Activated gamma-delta T cell (primary cell): ENCODE results near the gene SLIT1.

Source experiments
- DNase-seq: peaks from one replicate; lab custom pipeline; 2025; lab: John Stamatoyannopoulos, UW

SLIT1 gene

GRCh38 chr10:97063983-97064837 is 121.5 kb downstream of the SLIT1 start:
- no peak for DNase-seq

DNA sequence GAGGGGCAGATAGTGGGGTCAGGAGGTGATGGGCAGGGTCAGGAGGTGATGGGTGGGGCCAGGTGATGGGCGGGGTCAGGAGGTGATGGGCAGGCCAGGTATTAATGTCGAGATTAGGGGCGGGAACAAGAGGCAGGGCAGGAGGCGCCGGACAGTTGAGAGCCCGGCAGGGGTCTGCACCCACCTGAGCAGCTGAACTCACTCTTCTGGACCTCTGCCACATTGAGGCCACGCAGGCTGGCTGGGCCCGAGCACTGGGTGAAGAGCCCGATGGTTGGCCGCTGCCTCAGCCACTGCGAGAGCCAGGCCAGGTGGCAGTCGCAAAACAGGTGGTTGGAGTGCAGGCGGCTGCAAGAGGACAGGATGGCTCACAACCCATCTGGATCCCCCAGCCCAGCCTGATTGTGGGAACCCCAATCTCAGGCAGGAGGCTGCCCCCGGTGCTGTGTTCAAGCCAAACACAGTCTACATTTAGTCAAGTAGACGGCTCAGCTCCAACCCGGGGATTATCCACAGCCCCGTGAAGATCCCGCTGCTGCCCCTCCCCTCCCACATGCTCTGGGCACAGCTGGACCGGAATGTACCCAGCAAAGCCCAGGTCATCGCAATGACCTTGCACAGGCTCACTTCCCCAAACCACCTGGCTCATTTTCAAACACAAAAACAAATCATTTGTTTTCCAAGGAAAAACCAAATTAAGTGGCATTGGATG is 122.3 kb downstream of the SLIT1 start:
- no peak for DNase-seq

DNA sequence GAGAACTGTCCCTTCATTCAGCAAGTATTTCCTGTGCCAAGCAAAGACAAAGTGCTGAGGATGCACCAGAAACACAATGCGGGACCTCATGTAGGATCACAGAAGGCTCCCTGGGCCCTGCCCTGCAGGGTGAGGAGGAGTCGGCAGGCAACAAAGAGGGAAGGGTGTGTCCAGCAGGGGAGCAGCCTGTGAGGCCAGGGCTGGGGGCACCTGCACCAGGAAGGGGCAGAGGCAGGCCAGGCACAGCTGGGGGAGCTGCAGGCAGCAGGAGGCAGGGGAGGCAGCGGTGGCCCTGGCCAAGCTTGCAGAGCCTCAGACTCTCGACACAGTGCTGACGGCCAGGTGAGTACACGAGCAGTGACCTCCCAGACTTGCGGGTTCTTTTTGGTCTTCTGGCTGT is 123.3 kb downstream of the SLIT1 start:
- no peak for DNase-seq

GRCh38 chr10:97062046-97062445 is 123.7 kb downstream of the SLIT1 start:
- DNase-seq: no peak

- DNase-seq: no peak
Observed at GRCh38 chr10:97061423-97061822, 124.3 kb downstream of the SLIT1 start.

DNA sequence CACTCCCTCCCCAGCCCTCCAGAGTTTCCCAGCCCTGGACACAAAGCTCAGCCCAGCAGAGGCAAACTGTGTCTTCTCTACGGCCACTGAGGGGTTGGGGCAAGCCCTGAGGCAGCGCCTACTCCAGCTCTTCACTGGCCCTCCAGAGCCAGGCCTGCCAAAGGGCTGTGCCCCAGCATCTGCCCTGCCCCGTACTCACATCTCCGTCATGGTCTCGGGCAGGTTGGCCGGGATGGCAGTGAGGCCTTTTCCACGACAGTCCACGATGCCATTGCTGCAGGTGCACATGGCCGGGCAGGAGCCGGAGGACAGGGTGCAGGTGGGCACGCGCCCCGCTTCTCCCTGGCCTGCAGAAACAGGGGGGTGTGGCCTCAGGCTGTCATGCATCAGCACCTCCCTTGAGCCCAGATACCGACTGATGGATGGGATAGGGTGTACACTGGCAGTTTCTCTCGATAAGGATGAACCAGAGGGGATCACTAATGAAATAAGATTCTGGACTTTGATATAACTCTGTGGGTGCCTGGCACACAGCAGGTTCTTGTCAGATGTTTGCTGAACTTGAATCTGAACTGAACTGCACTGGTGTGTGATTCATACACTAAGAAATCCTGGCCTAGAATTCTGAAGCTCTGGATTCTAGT is 125.2 kb downstream of the SLIT1 start:
- DNase-seq: no peak

GRCh38 chr10:97059872-97060205 is 125.9 kb downstream of the SLIT1 start:
- no peak for DNase-seq

- DNase-seq: no peak
Observed at GRCh38 chr10:97059006-97059871, 126.5 kb downstream of the SLIT1 start.

- DNase-seq: no peak
Observed at GRCh38 chr10:97058521-97058920, 127.2 kb downstream of the SLIT1 start.

GRCh38 chr10:97057491-97058235 is 128.1 kb downstream of the SLIT1 start:
- DNase-seq: no peak

DNA sequence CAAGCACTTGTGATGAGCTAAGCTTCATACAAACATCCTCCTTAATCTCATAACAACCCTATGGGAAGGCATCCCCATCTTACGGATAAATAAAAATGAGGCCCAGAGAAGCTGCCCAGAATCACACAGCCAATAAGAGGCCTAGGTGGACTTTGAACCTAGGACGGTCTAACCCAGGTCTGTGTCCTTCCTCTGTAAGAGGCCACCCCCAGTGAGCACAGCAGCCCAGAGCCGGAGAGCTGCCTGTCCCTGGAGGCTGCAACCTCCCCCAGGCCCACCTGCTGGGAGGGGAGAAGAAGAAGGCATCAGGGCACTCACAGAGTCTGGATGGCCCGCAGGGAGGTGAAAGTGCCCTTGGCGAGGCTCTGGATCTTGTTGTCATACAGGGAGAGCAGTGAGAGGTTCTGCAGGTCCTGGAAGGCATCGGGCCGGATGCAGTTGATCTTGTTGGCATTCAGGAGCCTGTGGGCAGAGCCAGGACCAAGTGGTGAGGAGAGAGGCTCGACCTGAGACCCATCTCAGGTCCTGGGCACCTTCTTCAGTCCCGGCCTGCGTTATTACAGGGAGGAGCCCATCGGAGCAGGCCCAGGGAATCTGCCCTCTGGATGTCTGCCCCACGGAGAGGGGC is 129.6 kb downstream of the SLIT1 start:
- no peak for DNase-seq

DNA sequence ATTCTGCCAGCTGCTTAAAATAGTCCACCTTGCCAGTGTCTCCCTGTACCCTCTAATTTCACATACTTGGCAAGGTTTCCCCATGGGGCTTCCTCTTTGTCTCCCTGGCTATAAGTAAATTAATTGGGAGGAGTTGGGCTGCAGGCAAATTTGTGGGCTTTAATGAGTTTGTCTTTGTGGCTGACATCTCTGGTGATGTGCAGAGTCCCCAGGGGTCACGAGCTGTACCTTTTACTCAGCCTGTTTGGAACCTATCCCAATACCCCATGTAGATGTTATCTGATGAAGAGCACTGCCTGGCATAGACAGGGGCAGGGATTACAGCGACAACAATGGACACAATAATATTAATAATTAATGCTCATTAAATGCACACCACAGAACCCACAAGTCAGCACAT is 132.5 kb downstream of the SLIT1 start:
- DNase-seq: no peak

DNA sequence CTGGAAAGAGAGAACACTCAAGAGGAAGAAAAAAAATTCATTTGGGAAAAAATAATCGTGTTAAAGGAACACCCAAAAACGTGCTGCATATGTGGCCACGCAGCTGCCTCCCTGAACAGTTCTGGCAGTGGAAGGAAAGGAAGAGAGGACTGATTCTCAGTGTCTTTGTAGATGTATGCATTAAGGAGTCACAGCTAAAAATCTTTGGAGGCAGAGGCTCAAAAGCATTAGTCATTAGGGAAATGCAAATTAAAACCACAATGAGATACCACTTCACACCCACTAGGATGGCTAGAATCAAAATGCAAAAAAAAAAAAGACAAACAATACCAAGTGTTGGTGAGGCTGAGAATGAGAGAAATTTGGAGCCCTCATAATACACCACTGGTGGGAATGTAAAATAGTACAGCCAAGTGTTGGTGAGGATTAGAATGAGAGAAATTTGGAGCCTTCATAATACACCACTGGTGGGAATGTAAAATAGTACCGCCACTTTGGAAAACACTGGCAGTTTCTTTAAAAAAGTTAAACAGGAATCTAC is 134.7 kb downstream of the SLIT1 start:
- no peak for DNase-seq

DNA sequence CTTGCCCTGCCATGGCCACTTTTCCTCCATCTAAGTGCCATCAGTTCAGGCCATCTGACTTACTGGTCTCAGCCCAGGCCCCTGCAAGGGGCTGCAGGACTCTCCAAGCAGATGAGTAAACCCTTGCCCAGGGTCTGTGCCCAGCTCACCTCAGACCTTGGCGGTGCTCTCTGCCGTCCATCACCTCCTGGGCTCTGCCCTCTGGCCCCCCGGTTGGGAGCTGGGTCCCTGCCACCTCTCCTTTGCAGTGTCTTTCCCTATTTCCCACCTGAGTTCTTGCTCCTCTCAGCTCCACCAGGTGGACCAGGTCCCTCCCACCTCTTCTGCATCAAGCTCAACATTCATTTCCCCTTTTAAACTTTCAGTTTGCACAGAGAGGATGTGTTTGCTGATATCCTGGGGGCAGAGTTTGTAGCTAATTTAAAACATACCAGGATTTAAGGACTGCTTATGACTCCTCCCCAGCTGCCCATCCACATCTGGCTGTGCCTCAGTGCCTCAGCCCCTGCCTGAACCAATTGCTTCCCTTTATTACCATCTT is 135.5 kb downstream of the SLIT1 start:
- DNase-seq: no peak

GRCh38 chr10:97049670-97050069 is 136.1 kb downstream of the SLIT1 start:
- no peak for DNase-seq

DNA sequence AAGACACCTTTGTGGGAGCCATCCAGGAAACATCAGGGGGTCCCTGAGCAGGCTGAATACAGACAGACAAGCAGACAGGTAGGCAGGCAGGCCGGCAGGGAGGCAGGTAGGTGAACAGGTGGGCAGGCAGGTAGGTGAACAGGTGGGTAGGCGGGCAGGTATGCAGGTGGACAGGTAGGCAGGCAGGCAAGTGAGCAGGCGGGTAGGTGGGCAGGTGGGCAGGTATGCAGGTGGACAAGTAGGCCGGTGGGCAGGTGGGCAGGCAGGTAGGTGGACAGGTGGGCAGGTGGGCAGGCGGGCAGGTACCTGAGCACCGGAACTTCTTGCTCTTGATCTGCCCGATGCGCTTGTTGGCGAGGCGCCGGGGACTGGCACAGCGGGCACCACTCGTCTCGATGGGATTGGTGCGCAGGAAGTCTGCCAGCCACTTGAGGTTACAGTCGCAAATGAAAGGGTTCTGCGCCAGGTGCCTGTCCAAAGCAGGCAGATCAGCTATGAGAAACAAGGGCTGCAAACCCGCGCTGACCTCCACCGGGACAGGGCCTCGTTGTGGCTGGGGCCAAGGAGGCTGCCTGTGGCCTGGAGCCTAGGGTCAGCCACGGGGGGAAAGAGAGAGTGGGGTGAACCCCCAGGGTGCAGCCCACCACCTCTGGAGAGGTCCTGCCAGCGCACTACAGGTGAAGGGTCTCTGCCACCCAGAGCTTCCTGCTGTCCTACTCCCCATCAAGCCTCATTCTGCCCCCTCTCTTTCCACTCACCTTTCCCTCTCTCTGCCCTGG is 136.9 kb downstream of the SLIT1 start:
- DNase-seq: no peak

DNA sequence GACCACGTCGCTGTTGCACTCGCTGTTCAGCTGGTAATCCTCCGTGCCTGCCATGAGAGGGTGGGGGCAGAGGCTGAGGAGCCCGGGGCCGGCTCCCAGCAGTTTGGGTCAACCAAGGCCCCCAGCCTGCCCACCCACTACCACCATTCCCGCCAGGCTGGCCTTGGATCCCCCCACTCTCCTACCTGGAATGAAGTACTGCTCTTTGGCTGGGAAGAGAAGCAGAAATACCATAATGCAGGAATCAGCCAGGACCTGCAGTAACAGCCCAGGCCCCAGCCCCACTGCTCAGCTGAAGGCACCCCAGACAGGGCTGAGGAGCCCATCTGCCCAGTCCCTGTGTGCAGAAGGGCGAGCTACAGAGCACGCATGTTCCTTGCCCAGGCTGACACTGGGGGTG is 138.0 kb downstream of the SLIT1 start:
- no peak for DNase-seq

- DNase-seq: no peak
Observed at GRCh38 chr10:97047083-97047736, 138.5 kb downstream of the SLIT1 start.
